ENCODE data around the gene KLF11.

The KLF11 gene

DNA sequence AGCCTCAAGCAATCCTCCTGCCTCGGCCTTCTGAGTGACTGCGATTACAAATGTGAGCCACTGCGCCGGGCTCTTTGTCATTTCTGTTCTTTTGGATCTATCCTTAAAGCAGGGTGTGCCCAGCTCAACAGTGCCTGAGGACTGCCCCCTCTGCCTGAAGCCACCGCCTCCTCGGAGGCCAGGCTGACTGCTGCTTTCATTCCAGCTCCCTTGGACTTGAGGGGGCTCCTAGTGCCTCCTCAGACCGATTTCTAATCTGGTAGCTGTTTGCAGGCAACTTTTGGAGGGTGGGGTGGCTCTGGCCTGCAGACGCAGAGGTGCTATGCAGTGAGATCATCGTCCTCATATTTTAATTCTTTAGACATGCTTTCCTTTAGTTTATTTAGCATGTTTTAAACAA lies 35.9 kb upstream of the KLF11 start:
- no peaks in the 10 kb centered on the region for H3K79me1 ChIP-seq (ENCODE audit: low read length)
- no peaks in the 10 kb centered on the region for H3K36me3 ChIP-seq (ENCODE audit: control insufficient read depth, insufficient read depth, low read length)
- no peak overlapping the region for H2BK5ac ChIP-seq (ENCODE audit: low read length)
- no peak overlapping the region for H2AK5ac ChIP-seq (ENCODE audit: low read length)
- H4K8ac ChIP-seq (ENCODE audit: low read depth, low read length) = no peak overlapping the region
- no peak overlapping the region for H2BK120ac ChIP-seq (ENCODE audit: low read depth, low read length)
- no peak overlapping the region for H3K56ac ChIP-seq (ENCODE audit: low read length)
- no peak overlapping the region for H4K5ac ChIP-seq (ENCODE audit: low read length)
- WGBS (ENCODE audit: extremely low coverage, insufficient coverage, low lambda C conversion rate) = no CpG with 5 or more reads among the region's 9 CpGs
- no peak overlapping the region for H3K4ac ChIP-seq (ENCODE audit: low read depth, low read length)
- no peaks in the 10 kb centered on the region for H3K79me2 ChIP-seq (ENCODE audit: control insufficient read depth, insufficient read depth, low read length)
- no peak for DNase-seq
- no peak overlapping the region for H3K9ac ChIP-seq (ENCODE audit: low read length)
- no peak overlapping the region for H3K27ac ChIP-seq (ENCODE audit: low read depth, low read length)
- H2BK15ac ChIP-seq (replicated peaks; ENCODE audit: low read depth) = no peak overlapping the region
- no peak overlapping the region for H3K23ac ChIP-seq (ENCODE audit: low read length)
- H3K18ac ChIP-seq (ENCODE audit: low read length) = no peak overlapping the region
- H3K4me2 ChIP-seq (ENCODE audit: low read length) = no peak overlapping the region
- H3K4me3 ChIP-seq (ENCODE audit: low read length) = no peak overlapping the region
- H3K27me3 ChIP-seq (ENCODE audit: insufficient read depth, low read length, poor library complexity) = no peaks in the 10 kb centered on the region
- H3K4me1 ChIP-seq (ENCODE audit: control insufficient read depth, low read depth, low read length) = no peaks in the 10 kb centered on the region

DNA sequence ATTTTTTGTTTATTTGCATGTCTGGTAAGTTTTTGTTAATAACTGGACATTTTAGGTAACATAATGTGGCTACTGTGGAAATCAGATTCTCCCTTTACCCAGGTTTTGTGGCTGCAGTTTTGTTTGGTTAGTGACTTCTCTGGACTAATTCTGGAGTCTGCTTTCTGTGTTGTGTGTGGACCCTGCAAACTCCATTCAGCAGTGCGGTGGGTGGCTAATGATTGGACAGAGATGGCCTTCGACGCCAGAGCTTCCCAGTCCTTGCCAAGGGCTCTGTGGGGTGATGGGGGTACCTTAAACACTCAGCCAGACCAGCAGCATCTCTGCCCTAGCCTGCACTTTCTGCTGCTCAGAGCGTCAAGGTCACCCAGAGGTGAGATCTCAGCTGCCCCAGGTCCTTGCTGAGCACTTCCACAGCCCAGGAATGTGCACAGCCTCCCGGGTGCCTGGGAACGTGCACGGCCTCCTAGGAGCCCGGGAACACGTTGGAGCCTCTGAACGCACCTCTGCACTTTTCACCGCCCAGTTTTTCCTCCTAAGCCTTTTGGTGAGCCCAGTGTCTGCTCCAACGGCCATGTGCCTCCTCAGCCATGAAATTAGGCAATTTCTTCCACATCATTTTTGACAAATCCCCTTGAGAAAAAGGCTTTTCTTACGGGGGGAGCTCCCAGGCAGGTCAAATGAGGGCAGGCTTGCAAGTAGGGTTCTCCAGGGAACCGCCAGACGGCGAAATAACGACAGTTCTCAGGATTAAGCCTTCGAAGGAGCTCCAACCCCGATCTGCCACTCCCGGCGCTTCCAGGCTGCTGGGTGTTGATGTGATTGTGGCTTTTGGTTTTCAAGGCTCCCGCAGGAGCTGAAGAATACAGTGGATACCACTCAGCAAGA lies 35.2 kb upstream of the KLF11 start:
- Histone ChIP-seq H3K36me3 (ENCODE audit: control insufficient read depth, insufficient read depth, low read length) (no peaks in the 10 kb centered on the region), H3K27ac (ENCODE audit: low read depth, low read length) (no peak overlapping the region), H4K8ac (ENCODE audit: low read depth, low read length) (no peak overlapping the region), H2BK15ac (replicated peaks; ENCODE audit: low read depth) (no peak overlapping the region), H4K5ac (ENCODE audit: low read length) (no peak overlapping the region), H3K9ac (ENCODE audit: low read length) (no peak overlapping the region), H3K4ac (ENCODE audit: low read depth, low read length) (no peak overlapping the region), H2BK120ac (ENCODE audit: low read depth, low read length) (no peak overlapping the region), H3K79me2 (ENCODE audit: control insufficient read depth, insufficient read depth, low read length) (no peaks in the 10 kb centered on the region), H3K27me3 (ENCODE audit: insufficient read depth, low read length, poor library complexity) (no peaks in the 10 kb centered on the region), H3K4me3 (ENCODE audit: low read length) (no peak overlapping the region), H3K18ac (ENCODE audit: low read length) (no peak overlapping the region), H3K4me1 (ENCODE audit: control insufficient read depth, low read depth, low read length) (no peaks in the 10 kb centered on the region), H2BK5ac (ENCODE audit: low read length) (no peak overlapping the region), H3K23ac (ENCODE audit: low read length) (no peak overlapping the region), H3K79me1 (ENCODE audit: low read length) (no peaks in the 10 kb centered on the region), H3K4me2 (ENCODE audit: low read length) (no peak overlapping the region), H3K56ac (ENCODE audit: low read length) (no peak overlapping the region), H2AK5ac (ENCODE audit: low read length) (no peak overlapping the region)
- DNase-seq = no peak
- no CpG with 5 or more reads among the region's 22 CpGs for WGBS (ENCODE audit: extremely low coverage, insufficient coverage, low lambda C conversion rate)

DNA sequence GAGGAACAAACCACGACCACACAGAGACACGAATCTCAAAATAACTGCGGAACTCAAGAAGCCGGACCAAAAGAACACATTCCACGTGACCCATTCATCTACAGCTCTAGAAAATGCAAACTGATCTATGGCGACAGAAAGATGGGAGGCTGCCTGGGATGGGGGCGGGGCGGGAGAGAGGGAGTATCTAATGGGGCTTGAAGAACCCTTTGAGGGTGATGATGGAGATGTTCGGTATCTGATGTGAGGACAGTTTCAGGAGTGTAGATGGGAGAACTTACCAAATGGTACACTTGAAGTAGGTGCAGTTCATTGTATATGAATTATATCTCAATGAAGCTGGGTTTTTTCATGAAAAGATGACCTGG lies 34.6 kb upstream of the KLF11 start:
- H3K23ac ChIP-seq (ENCODE audit: low read length) = no peak overlapping the region
- H3K79me2 ChIP-seq (ENCODE audit: control insufficient read depth, insufficient read depth, low read length) = no peaks in the 10 kb centered on the region
- no peak overlapping the region for H3K4me2 ChIP-seq (ENCODE audit: low read length)
- no peaks in the 10 kb centered on the region for H3K4me1 ChIP-seq (ENCODE audit: control insufficient read depth, low read depth, low read length)
- no peak overlapping the region for H3K27ac ChIP-seq (ENCODE audit: low read depth, low read length)
- H3K56ac ChIP-seq (ENCODE audit: low read length) = no peak overlapping the region
- H2BK5ac ChIP-seq (ENCODE audit: low read length) = no peak overlapping the region
- no peaks in the 10 kb centered on the region for H3K27me3 ChIP-seq (ENCODE audit: insufficient read depth, low read length, poor library complexity)
- no peak overlapping the region for H3K18ac ChIP-seq (ENCODE audit: low read length)
- no peak overlapping the region for H3K9ac ChIP-seq (ENCODE audit: low read length)
- WGBS (ENCODE audit: extremely low coverage, insufficient coverage, low lambda C conversion rate) = no CpG with 5 or more reads among the region's 9 CpGs
- no peak overlapping the region for H4K8ac ChIP-seq (ENCODE audit: low read depth, low read length)
- DNase-seq = no peak
- H2BK15ac ChIP-seq (replicated peaks; ENCODE audit: low read depth) = no peak overlapping the region
- H3K4ac ChIP-seq (ENCODE audit: low read depth, low read length) = no peak overlapping the region
- H2AK5ac ChIP-seq (ENCODE audit: low read length) = no peak overlapping the region
- H3K79me1 ChIP-seq (ENCODE audit: low read length) = no peaks in the 10 kb centered on the region
- H3K4me3 ChIP-seq (ENCODE audit: low read length) = no peak overlapping the region
- H4K5ac ChIP-seq (ENCODE audit: low read length) = no peak overlapping the region
- no peaks in the 10 kb centered on the region for H3K36me3 ChIP-seq (ENCODE audit: control insufficient read depth, insufficient read depth, low read length)
- H2BK120ac ChIP-seq (ENCODE audit: low read depth, low read length) = no peak overlapping the region

DNA sequence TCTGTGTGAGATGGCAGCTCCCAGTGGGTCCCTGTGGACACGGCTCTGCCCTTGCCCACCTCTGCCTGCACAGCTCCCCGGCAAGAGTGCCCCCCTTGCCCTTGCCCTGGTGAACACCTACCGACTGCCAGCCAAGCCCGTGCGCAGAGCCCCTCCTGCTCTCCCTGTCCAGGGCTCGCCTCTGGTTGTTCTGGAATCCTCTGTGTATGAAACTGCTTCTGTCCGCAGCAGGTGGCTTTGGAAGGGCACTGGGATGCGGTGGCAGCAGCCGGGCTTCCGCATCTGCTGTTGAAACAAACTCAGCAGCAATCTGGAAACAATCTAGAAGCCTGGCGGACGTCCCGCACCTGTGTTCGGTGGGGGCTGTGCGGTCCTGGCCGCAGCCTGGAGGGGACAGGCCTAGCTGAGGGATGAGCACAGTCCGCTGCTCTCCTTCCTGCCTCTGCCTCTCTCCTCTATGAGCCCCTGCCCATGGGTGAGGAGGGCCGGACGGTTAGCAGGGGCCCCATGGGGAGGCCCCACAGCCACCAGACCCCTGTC lies 34.0 kb upstream of the KLF11 start:
- H2BK120ac ChIP-seq (ENCODE audit: low read depth, low read length) = no peak overlapping the region
- DNase-seq = no peak
- no peak overlapping the region for H3K4me3 ChIP-seq (ENCODE audit: low read length)
- no peaks in the 10 kb centered on the region for H3K79me1 ChIP-seq (ENCODE audit: low read length)
- no peaks in the 10 kb centered on the region for H3K4me1 ChIP-seq (ENCODE audit: control insufficient read depth, low read depth, low read length)
- H3K56ac ChIP-seq (ENCODE audit: low read length) = no peak overlapping the region
- H4K8ac ChIP-seq (ENCODE audit: low read depth, low read length) = no peak overlapping the region
- no peak overlapping the region for H3K9ac ChIP-seq (ENCODE audit: low read length)
- H2BK15ac ChIP-seq (replicated peaks; ENCODE audit: low read depth) = no peak overlapping the region
- no peak overlapping the region for H3K27ac ChIP-seq (ENCODE audit: low read depth, low read length)
- H3K36me3 ChIP-seq (ENCODE audit: control insufficient read depth, insufficient read depth, low read length) = no peaks in the 10 kb centered on the region
- no peak overlapping the region for H3K4me2 ChIP-seq (ENCODE audit: low read length)
- H3K4ac ChIP-seq (ENCODE audit: low read depth, low read length) = no peak overlapping the region
- no peak overlapping the region for H2BK5ac ChIP-seq (ENCODE audit: low read length)
- H3K27me3 ChIP-seq (ENCODE audit: insufficient read depth, low read length, poor library complexity) = no peaks in the 10 kb centered on the region
- H3K23ac ChIP-seq (ENCODE audit: low read length) = no peak overlapping the region
- WGBS (ENCODE audit: extremely low coverage, insufficient coverage, low lambda C conversion rate) = no CpG with 5 or more reads among the region's 19 CpGs
- H2AK5ac ChIP-seq (ENCODE audit: low read length) = no peak overlapping the region
- no peak overlapping the region for H3K18ac ChIP-seq (ENCODE audit: low read length)
- no peaks in the 10 kb centered on the region for H3K79me2 ChIP-seq (ENCODE audit: control insufficient read depth, insufficient read depth, low read length)
- H4K5ac ChIP-seq (ENCODE audit: low read length) = no peak overlapping the region

DNA sequence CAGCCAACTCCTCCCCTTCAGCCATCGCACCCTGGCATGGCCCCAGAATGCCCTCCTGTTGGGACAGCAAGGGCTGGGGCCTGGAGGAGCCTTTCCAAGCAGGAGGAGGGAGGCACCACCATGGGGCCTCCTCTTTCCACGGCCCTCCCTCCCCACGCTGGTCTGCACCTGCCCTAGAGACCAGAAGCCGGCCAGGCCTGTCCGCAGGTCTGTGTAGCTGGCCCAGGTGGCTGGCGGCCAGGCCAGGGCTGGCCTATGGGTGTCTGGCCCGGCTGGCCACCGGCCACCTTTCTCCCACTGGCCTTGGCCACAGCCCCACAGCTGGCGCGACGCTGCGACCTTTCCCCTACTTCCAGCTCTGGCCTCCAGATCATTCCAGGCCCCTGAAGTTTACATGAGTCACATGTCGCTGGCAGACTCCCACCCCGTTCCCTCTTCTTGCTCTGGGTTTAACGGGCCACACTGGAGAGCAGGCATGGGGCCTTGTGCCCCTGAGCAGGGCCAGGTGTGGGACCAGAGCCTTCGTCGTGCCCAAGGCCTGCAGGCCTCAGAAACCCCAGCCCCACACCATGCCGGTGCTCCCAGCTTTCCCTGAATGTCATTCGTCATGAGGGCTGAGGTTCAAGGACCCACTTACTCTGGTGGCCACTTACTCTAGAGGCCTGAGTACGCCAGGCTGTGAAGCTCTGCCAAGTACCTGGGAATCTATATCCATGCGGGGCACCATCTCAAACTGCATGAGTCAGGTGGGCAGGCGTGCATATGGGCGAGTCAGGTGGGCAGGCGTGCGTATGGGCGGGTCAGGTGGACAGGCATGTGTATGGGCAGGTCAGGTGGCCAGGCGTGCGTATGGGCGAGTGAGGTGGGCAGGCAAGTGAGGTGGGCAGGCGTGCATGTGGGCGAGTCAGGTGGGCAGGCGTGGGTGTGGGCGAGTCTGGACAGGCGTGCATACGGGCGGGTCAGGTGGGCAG lies 33.3 kb upstream of the KLF11 start:
- H3K4me1 ChIP-seq (ENCODE audit: control insufficient read depth, low read depth, low read length) = no peaks in the 10 kb centered on the region
- H3K27ac ChIP-seq (ENCODE audit: low read depth, low read length) = no peak overlapping the region
- no peak overlapping the region for H3K23ac ChIP-seq (ENCODE audit: low read length)
- no peak overlapping the region for H3K4ac ChIP-seq (ENCODE audit: low read depth, low read length)
- no peaks in the 10 kb centered on the region for H3K36me3 ChIP-seq (ENCODE audit: control insufficient read depth, insufficient read depth, low read length)
- no peak overlapping the region for H4K5ac ChIP-seq (ENCODE audit: low read length)
- no peaks in the 10 kb centered on the region for H3K79me2 ChIP-seq (ENCODE audit: control insufficient read depth, insufficient read depth, low read length)
- no peak overlapping the region for H2AK5ac ChIP-seq (ENCODE audit: low read length)
- no peak overlapping the region for H3K18ac ChIP-seq (ENCODE audit: low read length)
- no peak overlapping the region for H3K4me2 ChIP-seq (ENCODE audit: low read length)
- H3K9ac ChIP-seq (ENCODE audit: low read length) = no peak overlapping the region
- H2BK120ac ChIP-seq (ENCODE audit: low read depth, low read length) = no peak overlapping the region
- no peaks in the 10 kb centered on the region for H3K79me1 ChIP-seq (ENCODE audit: low read length)
- WGBS (ENCODE audit: extremely low coverage, insufficient coverage, low lambda C conversion rate) = no CpG with 5 or more reads among the region's 36 CpGs
- H3K56ac ChIP-seq (ENCODE audit: low read length) = no peak overlapping the region
- no peaks in the 10 kb centered on the region for H3K27me3 ChIP-seq (ENCODE audit: insufficient read depth, low read length, poor library complexity)
- no peak overlapping the region for H3K4me3 ChIP-seq (ENCODE audit: low read length)
- H2BK15ac ChIP-seq (replicated peaks; ENCODE audit: low read depth) = no peak overlapping the region
- H2BK5ac ChIP-seq (ENCODE audit: low read length) = no peak overlapping the region
- no peak overlapping the region for H4K8ac ChIP-seq (ENCODE audit: low read depth, low read length)
- DNase-seq = no peak
